Measurements from ENCODE around the gene CSNK1G1.
"Not testable (repeated sequence)": the region's sequence is repeated elsewhere in the genome, so short reads cannot be mapped to it uniquely, and the experiment has no call there.

The CSNK1G1 gene

DNA sequence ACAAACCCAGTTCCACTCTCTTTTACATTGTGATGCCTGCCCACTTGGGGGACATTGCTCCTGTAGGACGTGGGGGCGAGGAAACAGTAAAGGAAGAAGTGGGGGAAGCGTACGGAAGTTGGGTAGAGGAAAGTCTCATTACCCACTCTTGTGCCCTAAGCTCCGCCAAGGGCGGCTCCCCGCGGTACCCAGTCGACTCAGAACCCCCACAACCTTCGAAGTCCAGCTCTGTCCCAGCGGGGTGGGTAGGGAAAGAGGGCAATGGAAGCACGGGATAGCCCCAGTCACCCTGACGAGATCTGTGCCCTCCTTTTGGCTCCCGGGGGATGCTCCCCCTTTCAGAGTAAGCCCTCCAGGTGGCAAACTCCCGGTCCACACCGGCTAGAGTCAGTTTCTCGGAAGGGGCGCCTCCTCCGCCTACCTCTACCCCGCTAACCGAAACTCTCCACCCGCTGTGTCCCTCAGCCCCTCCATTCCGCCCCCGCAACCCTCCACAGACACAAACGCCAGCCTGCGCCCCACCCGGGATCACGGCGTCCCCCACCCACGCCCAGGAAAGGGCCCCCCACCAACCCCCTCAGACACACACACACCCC, 527 bp downstream of the CSNK1G1 start:
- H3K4me3 ChIP-seq (ENCODE audit: low read depth, low read length) = peak overlapping the region; percentile 91
- no peak for TF ChIP-seq POLR2A (IDR thresholded peaks at IDR 0.05; ENCODE audit: extremely low read depth, insufficient read length)
- TF ChIP-seq, protein P1, sequence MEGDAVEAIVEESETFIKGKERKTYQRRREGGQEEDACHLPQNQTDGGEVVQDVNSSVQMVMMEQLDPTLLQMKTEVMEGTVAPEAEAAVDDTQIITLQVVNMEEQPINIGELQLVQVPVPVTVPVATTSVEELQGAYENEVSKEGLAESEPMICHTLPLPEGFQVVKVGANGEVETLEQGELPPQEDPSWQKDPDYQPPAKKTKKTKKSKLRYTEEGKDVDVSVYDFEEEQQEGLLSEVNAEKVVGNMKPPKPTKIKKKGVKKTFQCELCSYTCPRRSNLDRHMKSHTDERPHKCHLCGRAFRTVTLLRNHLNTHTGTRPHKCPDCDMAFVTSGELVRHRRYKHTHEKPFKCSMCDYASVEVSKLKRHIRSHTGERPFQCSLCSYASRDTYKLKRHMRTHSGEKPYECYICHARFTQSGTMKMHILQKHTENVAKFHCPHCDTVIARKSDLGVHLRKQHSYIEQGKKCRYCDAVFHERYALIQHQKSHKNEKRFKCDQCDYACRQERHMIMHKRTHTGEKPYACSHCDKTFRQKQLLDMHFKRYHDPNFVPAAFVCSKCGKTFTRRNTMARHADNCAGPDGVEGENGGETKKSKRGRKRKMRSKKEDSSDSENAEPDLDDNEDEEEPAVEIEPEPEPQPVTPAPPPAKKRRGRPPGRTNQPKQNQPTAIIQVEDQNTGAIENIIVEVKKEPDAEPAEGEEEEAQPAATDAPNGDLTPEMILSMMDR (IDR thresholded peaks at IDR 0.05; ENCODE audit: low read depth, low read length) = no peak
- TF ChIP-seq, protein P2, sequence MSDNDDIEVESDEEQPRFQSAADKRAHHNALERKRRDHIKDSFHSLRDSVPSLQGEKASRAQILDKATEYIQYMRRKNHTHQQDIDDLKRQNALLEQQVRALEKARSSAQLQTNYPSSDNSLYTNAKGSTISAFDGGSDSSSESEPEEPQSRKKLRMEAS (IDR thresholded peaks at IDR 0.05; ENCODE audit: low read depth, low read length) = no peak
- TF ChIP-seq MYC (IDR thresholded peaks at IDR 0.05; ENCODE audit: low read depth, low read length) = no peak; the same call in 1 of the 2 replicates
- DNase-seq (ENCODE audit: low read depth) = peak; percentile 45

DNA sequence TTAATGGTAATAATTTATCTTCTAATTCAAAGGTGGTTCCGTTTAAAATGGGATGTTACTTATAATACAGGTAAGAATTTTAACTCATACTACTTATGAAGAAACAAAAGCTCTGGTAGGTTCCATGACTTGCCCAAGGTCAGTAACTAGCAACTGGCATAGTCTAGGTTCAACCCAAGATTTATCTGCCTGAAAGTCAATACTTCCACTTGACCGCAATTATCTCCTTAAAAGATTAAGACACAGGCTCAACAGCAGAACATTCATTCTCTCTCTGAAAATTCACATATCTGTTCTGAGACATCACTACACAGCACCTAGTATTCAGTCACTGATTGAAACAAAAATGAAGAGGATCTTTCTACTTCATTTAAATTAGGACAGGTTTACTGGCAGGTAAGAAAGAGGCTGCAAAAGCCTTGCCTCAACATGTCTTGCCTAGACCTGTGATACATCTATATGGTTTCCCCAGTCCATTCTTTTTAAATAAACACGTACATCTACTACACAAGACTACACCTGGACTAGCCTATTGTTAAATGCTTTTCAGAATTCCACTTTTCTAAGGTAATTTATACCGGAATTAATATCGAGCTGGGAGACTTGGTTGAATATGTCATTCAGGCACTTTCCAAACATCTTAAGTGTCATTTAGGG, 1.2 kb downstream of the CSNK1G1 start:
- no peak for DNase-seq (ENCODE audit: low read depth)
- peak overlapping the region; percentile 91 for H3K4me3 ChIP-seq (ENCODE audit: low read depth, low read length)
- TF ChIP-seq, protein P2 (IDR thresholded peaks at IDR 0.05; ENCODE audit: low read depth, low read length) = no peak
- TF ChIP-seq, protein P1 (IDR thresholded peaks at IDR 0.05; ENCODE audit: low read depth, low read length) = no peak

DNA sequence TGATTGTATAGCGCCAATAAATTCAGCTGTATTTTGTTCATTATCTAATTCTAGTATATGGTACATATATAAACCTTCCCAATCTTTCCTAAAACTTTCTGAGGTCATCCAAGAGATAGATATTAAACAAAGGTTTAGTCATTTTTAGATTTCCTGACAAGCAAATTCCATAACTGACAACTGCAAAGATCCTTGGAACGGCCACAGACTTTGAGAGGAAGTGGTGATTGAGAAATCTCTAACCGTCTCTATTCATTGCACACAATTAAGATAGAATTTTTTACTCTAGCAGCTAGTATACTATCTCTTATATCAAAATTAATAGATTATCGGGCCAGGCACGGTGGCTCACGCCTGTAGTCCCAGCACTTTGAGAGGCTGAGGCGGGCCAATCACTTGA, 4.7 kb downstream of the CSNK1G1 start:
- TF ChIP-seq POLR2A (IDR thresholded peaks at IDR 0.05; ENCODE audit: extremely low read depth, insufficient read length) = no peak
- TF ChIP-seq, protein P2 (IDR thresholded peaks at IDR 0.05; ENCODE audit: low read depth, low read length) = no peak
- TF ChIP-seq, protein P1 (IDR thresholded peaks at IDR 0.05; ENCODE audit: low read depth, low read length) = no peak
- no peak for TF ChIP-seq MYC (IDR thresholded peaks at IDR 0.05; ENCODE audit: low read depth, low read length)
- DNase-seq (ENCODE audit: low read depth) = no peak
- H3K4me3 ChIP-seq (ENCODE audit: low read depth, low read length) = no peak overlapping the region

DNA sequence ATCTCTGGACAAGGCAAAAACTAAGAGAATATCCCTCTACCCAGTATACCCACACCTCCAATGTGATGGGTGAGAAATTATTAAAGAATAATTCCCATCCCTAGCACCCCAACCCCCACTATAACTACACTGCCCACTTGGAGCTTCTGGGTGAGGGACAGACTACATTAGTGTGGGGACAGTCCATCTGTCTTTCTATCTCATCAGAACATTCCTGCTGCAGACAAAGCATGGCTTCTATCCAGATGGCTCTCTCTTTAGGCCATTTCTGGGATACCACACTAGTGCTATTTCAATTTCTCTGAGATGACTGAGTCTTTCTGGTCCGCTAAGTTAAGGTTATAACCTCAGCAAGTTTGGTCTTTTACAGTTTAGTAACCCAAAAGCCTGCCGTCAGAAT, 6.6 kb downstream of the CSNK1G1 start:
- H3K4me3 ChIP-seq (ENCODE audit: low read depth, low read length) = no peak overlapping the region
- DNase-seq (ENCODE audit: low read depth) = no peak
- TF ChIP-seq, protein P2 (IDR thresholded peaks at IDR 0.05; ENCODE audit: low read depth, low read length) = no peak
- no peak for TF ChIP-seq MYC (IDR thresholded peaks at IDR 0.05; ENCODE audit: low read depth, low read length)
- TF ChIP-seq, protein P1 (IDR thresholded peaks at IDR 0.05; ENCODE audit: low read depth, low read length) = no peak
- TF ChIP-seq POLR2A (IDR thresholded peaks at IDR 0.05; ENCODE audit: extremely low read depth, insufficient read length) = no peak

DNA sequence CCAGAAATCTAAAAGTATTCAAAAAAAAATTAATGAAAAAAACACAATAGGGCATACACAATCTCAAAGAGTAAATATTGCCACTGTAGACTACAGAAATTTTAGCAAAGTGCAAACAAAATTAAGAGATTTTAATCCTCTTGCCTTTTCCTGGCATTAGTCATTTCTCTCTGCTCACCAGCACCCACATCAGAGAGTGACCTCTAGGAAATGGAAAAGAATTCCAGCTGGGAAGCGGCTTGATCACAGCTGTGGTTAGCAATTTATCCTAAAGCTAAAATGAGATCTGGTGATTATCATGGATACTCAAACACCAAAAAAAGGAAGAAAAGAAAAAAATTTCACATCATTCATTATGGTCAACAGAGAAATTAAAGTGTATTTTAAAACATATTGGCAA, 7.5 kb downstream of the CSNK1G1 start:
- TF ChIP-seq, protein P2 (IDR thresholded peaks at IDR 0.05; ENCODE audit: low read depth, low read length) = no peak
- TF ChIP-seq, protein P1 (IDR thresholded peaks at IDR 0.05; ENCODE audit: low read depth, low read length) = no peak
- TF ChIP-seq POLR2A (IDR thresholded peaks at IDR 0.05; ENCODE audit: extremely low read depth, insufficient read length) = no peak
- TF ChIP-seq MYC (IDR thresholded peaks at IDR 0.05; ENCODE audit: low read depth, low read length) = no peak
- DNase-seq (ENCODE audit: low read depth) = no peak
- no peak overlapping the region for H3K4me3 ChIP-seq (ENCODE audit: low read depth, low read length)

DNA sequence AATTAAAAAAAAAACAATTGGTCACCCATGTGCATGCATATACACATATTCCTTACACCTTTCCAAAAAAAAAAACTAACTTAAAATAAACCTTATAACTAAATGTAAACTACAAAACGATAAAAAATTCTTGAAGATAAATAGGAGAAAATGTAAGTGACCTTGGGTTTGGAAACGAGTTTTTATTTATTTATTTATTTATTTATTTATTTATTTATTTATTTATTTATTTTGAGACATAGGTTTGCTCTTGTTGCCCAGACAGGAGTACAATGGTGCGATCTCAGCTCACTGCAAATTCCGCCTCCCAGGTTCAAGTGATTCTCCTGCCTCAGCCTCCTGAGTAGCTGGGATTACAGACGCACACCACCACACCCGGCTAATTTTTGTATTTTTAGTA, 9.7 kb downstream of the CSNK1G1 start:
- not testable (repeated sequence) for DNase-seq (ENCODE audit: low read depth)

More for the DNA sequence above, 9.7 kb downstream of the CSNK1G1 start:
- not testable (repeated sequence) for H3K4me3 ChIP-seq (ENCODE audit: low read depth, low read length)

All from NB4 (cell line).